ENCODE measurements around the gene ZNF768.
A peak's percentile ranks its signal among the peaks of the same experiment; 100 is the strongest.
"Not testable (repeated sequence)": the region's sequence is repeated elsewhere in the genome, so short reads cannot be mapped to it uniquely, and the experiment has no call there.

The ZNF768 gene

GRCh38 chr16:30503403-30504296, 22.7 kb downstream of the ZNF768 start:
- no peak for DNase-seq

- no peak for DNase-seq
Measured at GRCh38 chr16:30499284-30499683, 27.1 kb downstream of the ZNF768 start.

GRCh38 chr16:30494709-30495108, 31.7 kb downstream of the ZNF768 start:
- no peak for DNase-seq

GRCh38 chr16:30493941-30494488, 32.4 kb downstream of the ZNF768 start:
- no peak for DNase-seq

GRCh38 chr16:30491744-30492308, 34.5 kb downstream of the ZNF768 start:
- peak; percentile 6 for DNase-seq

GRCh38 chr16:30491229-30491628, 35.1 kb downstream of the ZNF768 start:
- DNase-seq = no peak

GRCh38 chr16:30490210-30490609, 36.2 kb downstream of the ZNF768 start:
- DNase-seq = no peak

- no peak for DNase-seq
Measured at GRCh38 chr16:30488764-30489605, 37.4 kb downstream of the ZNF768 start.

- no peak for DNase-seq
Measured at GRCh38 chr16:30485818-30486436, 40.4 kb downstream of the ZNF768 start.

- no peak for DNase-seq
Measured at GRCh38 chr16:30484887-30485286, 41.5 kb downstream of the ZNF768 start.

- DNase-seq = no peak
Measured at GRCh38 chr16:30482366-30482765, 44.0 kb downstream of the ZNF768 start.

- DNase-seq = no peak
Measured at GRCh38 chr16:30481381-30481780, 45.0 kb downstream of the ZNF768 start.

GRCh38 chr16:30478766-30479478, 47.4 kb downstream of the ZNF768 start:
- DNase-seq = no peak

GRCh38 chr16:30477773-30478172, 48.6 kb downstream of the ZNF768 start:
- not testable (repeated sequence) for DNase-seq

GRCh38 chr16:30476991-30477390, 49.4 kb downstream of the ZNF768 start:
- no peak for DNase-seq

- no peak for DNase-seq
Measured at GRCh38 chr16:30474684-30475083, 51.7 kb downstream of the ZNF768 start.

- DNase-seq = no peak
Measured at GRCh38 chr16:30474074-30474452, 52.3 kb downstream of the ZNF768 start.
